Measurements from ENCODE around the gene SPAG16.

DNA sequence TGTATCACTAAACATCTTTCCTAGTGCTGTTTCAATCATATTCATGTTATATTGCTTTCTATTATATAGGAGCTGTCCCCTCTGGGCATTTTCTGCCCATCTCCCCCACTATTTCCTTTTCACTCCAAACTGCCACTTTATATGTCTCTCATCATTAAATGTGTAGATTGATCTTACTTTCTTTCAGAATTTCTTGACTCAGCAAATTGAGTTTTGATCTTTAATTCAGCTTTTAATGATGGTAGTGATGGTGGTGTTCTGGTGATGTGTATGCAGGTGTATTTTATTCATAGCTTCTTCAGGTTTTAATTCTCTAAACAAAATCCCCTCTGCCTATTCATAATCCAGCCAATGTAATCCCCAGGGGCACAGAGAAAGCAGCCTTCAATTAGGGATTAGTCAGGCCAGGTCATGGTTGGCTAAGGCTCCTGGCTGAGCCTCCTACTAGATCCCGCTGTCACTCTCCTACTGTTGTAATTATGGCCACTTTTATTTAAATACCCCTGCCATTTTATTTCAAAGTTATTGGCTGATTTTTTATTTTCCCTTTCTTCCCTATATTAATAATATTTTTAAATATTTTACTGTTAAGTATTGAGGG is 325.4 kb downstream of the SPAG16 start:
- TF ChIP-seq, protein P1, sequence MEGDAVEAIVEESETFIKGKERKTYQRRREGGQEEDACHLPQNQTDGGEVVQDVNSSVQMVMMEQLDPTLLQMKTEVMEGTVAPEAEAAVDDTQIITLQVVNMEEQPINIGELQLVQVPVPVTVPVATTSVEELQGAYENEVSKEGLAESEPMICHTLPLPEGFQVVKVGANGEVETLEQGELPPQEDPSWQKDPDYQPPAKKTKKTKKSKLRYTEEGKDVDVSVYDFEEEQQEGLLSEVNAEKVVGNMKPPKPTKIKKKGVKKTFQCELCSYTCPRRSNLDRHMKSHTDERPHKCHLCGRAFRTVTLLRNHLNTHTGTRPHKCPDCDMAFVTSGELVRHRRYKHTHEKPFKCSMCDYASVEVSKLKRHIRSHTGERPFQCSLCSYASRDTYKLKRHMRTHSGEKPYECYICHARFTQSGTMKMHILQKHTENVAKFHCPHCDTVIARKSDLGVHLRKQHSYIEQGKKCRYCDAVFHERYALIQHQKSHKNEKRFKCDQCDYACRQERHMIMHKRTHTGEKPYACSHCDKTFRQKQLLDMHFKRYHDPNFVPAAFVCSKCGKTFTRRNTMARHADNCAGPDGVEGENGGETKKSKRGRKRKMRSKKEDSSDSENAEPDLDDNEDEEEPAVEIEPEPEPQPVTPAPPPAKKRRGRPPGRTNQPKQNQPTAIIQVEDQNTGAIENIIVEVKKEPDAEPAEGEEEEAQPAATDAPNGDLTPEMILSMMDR (IDR thresholded peaks at IDR 0.05): no peak
- TF ChIP-seq GATA3 (IDR thresholded peaks at IDR 0.05; ENCODE audit: borderline replicate concordance) (no peak), HOXB13 (CRISPR knock-in tag; IDR thresholded peaks at IDR 0.05; ENCODE audit: low read depth) (no peak), JUN (IDR thresholded peaks at IDR 0.05) (no peak), JUNB (IDR thresholded peaks at IDR 0.05) (no peak), SREBF2 (IDR thresholded peaks at IDR 0.05) (no peak)
- TF ChIP-seq, protein P2, sequence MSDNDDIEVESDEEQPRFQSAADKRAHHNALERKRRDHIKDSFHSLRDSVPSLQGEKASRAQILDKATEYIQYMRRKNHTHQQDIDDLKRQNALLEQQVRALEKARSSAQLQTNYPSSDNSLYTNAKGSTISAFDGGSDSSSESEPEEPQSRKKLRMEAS (IDR thresholded peaks at IDR 0.05): no peak

Measured in A549 (cell line).